ENCODE data around the gene SLC44A5.
"Not testable (repeated sequence)": the region's sequence is repeated elsewhere in the genome, so short reads cannot be mapped to it uniquely, and the experiment has no call there.

DNA sequence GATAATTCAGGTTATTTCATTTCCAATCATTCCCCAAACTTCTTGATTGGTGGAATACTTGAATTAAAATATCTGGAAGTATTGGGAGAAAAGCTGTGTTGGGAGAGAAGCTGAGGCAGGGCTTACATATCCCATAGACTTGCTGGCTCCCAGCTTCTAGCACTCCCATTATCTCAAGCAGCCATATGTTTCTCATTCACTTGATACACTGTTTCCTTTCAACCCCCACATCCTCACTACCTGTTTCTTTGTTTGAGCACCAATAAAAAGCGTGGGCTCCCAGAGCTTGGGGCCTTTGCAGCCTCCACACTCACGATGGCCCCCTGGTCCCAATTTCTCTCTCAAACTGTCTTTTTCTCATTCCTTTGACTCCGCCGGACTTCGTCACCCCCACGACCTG, 256.6 kb downstream of the SLC44A5 start:
- TF ChIP-seq, protein P1, sequence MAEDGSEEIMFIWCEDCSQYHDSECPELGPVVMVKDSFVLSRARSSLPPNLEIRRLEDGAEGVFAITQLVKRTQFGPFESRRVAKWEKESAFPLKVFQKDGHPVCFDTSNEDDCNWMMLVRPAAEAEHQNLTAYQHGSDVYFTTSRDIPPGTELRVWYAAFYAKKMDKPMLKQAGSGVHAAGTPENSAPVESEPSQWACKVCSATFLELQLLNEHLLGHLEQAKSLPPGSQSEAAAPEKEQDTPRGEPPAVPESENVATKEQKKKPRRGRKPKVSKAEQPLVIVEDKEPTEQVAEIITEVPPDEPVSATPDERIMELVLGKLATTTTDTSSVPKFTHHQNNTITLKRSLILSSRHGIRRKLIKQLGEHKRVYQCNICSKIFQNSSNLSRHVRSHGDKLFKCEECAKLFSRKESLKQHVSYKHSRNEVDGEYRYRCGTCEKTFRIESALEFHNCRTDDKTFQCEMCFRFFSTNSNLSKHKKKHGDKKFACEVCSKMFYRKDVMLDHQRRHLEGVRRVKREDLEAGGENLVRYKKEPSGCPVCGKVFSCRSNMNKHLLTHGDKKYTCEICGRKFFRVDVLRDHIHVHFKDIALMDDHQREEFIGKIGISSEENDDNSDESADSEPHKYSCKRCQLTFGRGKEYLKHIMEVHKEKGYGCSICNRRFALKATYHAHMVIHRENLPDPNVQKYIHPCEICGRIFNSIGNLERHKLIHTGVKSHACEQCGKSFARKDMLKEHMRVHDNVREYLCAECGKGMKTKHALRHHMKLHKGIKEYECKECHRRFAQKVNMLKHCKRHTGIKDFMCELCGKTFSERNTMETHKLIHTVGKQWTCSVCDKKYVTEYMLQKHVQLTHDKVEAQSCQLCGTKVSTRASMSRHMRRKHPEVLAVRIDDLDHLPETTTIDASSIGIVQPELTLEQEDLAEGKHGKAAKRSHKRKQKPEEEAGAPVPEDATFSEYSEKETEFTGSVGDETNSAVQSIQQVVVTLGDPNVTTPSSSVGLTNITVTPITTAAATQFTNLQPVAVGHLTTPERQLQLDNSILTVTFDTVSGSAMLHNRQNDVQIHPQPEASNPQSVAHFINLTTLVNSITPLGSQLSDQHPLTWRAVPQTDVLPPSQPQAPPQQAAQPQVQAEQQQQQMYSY (CRISPR knock-in tag; IDR thresholded peaks at IDR 0.05) = not testable (repeated sequence)
- not testable (repeated sequence) for TF ChIP-seq TARDBP (IDR thresholded peaks at IDR 0.05; ENCODE audit: borderline replicate concordance); EZH2 (IDR thresholded peaks at IDR 0.05; ENCODE audit: borderline replicate concordance, control insufficient read depth, low read depth, low read length); IKZF1 (conservative IDR thresholded peaks at IDR 0.05); TCF7 (IDR thresholded peaks at IDR 0.05; ENCODE audit: borderline replicate concordance)

All from GM12878 (cell line).